GM19099 (cell line): Measurements from ENCODE around the gene PEF1.
A peak's percentile ranks its signal among the peaks of the same experiment; 100 is the strongest.

Source experiments
- POLR2A ChIP-seq: IDR thresholded peaks from 3 replicates; pipeline ENCODE4 v1.6.1; 2011; ENCODE audit warnings: low read depth; ENCODE audit not compliant: insufficient read length; ENCODE audit errors: extremely low read depth

The PEF1 gene, protein sequence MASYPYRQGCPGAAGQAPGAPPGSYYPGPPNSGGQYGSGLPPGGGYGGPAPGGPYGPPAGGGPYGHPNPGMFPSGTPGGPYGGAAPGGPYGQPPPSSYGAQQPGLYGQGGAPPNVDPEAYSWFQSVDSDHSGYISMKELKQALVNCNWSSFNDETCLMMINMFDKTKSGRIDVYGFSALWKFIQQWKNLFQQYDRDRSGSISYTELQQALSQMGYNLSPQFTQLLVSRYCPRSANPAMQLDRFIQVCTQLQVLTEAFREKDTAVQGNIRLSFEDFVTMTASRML

DNA sequence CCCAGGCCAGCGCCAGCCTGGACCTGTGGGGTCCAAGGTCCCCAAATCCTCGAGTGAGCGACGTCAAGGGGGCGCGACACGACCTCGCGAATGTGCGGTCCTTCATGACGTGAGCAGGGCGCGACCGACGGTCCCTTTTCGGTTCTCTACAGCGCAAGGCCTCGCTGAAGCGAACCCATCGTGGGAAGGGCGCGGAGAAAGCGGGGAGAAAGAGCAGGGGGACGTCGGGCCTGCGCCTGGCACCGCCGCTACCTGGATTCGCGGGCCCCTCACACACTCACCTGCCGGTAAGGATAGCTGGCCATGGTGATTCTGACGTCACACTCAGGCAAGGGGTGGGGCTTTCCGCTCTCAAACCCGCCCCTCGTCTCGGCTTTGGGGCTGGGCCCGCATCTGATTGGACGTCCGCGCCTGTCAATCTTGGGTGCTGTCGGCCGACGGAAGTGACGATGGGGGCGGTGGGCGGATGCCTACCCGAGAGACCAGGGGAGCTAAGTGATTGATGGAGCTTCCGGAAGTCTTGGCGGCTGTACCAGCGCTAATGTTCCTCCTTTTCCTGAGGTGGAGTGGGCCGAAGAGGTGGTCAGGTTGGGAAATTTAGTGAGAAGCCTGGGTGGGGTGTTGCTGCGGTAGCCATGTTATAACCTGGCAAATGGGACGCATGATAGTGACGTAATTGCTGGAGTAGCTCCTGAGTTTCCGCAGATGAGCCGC lies at the start of gene PEF1:
TSS of gene PEF1 (minus strand) at position 317 of the 714 bp plus-strand sequence. CDS start at position 305, 12 bp downstream.
- TF ChIP-seq POLR2A, result peak; percentile 74

DNA sequence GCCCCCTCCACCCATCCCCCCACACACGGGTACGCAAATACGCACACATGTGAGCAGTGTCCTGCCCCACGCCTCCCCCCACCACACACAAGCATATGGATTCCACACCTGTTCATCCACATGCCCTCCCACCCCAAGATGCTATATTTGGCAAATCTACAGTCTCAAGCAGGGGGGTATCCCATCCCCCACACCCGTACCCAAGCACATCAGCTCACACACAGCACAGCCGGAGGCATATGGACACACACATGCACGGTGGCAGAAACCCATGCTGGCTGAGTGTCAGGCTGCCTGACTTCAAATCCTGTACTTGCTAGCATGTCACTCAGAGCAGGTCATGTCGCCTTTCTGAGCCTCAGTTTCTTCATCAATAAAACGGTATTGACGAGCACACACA lies 48.6 kb upstream of the PEF1 start:
- no peak for TF ChIP-seq POLR2A

DNA sequence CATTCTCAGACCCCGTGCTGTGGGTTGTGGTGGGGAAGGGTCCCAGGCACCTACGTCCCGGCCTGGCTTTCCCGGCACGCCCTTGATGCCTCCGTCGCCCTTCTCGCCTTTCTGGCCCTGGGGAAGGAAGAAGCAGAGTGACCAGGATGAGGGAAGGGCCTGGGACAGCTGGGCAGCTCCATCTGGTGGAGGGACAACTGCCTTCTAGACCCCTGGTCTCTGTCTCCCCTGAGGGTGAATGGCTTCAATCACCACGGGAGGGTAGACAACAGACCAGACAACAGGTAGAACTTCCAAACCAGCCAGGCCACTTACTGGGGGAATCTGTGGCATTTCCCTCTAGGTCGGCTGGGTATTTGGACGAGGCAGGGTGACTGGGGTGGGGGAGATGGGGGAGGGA lies 47.3 kb upstream of the PEF1 start:
- TF ChIP-seq POLR2A, result no peak

DNA sequence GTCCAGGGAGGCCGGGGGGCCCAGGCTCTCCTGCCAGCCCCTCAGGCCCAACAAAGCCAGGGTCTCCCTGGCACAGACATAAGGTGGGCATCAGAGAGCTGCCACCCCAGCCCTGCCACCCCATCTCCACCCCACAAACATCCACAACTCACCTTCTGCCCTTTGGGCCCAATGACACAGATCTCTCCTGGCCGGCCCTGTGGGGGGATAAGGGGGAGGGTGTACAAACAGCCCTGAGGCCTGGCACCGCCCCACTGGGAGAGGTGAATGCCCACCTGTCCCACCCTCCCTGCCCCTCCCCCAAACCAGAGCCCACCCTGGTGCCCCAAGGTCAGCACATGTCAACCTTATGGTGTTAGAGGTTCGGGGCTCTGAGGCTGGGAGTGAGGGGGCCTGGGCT lies 46.8 kb upstream of the PEF1 start:
- no peak for TF ChIP-seq POLR2A

DNA sequence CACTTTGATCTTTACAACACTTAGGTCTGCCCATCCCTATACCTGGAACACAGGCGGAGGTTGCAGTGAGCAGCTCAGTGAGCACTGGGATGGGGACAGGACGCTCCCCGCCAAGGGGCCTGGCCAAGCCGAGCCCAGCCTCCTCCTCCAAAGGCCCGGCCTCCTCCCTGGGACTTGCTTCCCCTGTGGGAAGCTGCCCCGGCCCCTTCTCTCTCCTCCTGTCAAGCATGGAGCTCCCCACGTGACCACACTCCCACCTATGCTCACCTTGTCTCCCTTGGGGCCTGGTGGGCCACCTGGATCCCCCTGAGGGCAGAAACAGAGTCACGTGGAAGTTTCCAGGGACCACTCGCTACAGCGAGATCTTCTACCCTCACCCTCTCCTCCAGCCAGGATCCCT lies 46.2 kb upstream of the PEF1 start:
- TF ChIP-seq POLR2A, result no peak

DNA sequence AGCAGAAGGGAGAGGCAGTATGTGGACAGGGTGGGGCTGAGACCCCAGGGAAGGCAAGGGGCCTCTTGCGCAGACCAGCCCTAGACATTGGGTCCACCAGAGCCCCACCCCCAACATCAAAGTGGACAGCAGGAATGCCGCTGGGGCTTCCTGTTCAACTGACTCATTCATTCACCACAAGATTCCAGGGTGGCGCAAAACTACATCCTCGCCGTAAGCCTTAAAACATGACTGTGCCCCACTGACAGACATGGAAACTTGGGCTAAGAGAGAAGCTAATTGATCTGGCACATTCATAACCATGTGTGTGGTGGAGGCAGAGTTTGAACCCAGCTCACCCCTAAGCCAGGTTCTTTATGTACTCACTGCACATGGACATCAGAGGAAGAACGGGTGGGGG lies 45.2 kb upstream of the PEF1 start:
- TF ChIP-seq POLR2A, result no peak

DNA sequence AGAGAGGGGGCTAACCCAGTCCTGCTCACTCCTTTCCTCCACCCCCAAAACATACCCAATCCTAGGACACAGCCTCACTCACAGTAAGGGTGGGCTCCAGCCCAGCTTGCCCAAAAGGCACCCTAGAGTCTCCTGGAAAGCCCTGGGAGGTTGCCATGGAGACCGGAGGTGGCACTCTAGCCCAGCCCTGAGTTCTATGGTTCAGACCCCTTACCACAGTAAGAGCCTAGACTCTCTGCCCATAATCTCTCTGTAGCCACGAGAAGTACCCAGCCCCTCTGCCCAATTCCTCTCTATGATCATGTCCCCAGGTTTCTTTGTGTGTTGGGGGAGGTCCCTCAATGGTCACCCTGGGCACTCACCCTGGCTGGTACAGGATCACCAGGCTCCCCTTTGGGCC lies 44.7 kb upstream of the PEF1 start:
- no peak for TF ChIP-seq POLR2A

DNA sequence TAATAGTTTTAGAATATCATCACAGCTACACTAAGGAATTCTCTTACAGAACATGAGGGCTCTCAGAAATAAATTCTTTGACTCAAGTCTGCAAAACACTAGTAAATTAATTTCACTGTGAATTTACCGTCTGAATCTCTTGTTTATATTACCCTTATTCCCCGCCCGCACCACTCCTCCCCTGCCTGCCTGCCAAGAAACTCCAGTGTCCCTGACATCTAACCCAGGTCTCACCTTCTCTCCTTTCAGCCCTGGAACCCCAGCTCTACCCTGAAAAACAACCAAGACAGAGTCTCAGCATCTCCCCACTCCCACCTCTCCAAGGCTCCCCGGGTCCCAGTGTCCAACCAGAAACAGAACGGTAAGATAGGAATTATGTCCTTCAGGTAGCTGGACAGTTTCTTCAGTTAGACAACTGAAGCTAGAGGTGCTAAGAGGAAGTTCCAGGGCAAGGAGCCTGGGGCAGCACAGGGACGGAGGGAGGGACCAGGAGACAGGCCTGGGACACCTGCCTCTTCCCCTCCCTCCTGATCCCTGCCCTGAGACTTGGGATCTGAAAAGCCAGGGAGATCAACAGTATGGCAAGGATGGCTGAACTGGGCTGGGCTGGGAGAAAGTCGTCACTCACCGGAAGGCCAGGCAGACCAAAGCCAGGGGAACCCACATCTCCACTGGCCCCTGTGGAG lies 43.7 kb upstream of the PEF1 start:
- TF ChIP-seq POLR2A, result no peak

DNA sequence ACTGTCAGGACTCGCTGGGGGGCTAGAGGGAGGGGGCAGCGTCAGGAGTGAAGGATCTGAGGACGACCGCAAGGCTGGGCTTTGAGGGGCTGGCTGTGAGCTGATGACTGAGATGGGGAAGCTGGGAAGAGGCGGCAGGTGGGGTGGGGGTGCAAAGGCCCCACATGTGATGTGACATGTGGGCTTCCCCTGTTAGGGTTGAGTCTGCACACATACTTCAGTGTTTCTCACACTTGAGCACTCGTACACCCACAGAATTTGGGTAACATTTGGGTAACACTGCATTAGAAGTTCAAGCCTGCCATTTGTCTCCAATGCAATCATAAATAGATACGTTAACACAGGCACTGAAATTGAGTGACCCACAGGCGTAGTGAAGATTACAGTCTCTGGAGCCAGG lies 42.9 kb upstream of the PEF1 start:
- TF ChIP-seq POLR2A, result no peak

DNA sequence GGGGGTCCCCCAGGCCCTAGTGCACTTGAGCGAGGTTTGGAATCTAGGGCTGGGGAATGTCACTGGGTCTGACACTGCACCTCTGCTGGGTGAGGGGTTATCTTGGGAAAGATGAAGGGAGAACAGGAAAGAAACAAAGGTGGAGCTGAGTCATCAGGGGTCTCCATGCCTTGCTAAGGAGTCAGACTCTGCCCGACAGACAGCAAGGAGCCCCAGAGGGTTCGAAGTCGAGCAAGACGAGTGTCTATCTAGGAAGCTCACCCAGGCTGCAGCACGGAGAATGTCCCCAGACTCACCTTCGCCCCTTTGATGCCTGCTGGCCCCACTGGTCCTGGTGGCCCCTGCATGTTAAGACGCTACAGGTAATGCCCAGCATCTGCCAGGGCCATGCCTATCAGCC lies 41.1 kb upstream of the PEF1 start:
- no peak for TF ChIP-seq POLR2A

DNA sequence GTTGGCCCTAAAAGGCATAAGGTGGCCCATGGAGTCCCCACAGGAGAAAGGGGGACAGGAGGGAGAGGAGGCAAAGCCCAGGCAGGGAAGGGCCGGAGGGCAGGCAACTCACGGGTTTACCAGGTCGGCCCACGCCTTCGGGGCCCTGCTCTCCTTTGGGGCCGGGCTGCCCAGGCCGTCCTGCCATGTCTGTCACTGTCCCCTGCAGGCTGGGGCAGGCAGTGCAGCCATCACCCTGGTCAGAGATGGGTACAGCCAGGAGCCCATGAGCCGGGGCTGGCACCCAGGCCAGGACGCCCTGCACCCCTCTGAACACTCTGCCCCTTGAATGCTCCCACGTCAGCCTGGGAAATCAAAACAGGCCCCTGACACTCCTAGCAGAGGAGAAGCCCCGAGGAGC lies 39.3 kb upstream of the PEF1 start:
- no peak for TF ChIP-seq POLR2A

DNA sequence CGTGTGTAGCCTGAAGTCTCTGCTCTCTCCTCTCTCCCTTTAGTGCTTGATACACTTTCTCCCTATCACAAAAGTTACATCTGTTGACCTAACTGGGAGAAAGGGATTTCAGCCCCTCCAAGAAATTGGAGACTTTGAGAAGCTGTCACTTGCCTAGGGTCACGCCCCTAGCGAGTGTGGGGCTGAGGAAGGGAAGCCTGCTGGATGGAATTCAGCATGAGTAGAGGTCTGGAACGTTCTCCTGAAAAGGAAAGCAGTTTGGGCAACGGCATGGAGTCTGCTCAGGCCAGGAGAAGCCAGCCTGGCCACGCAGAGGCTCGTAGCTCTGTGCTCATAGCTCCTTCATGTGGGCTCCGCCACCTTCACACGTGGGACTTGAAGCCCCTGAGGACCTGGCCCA lies 36.7 kb upstream of the PEF1 start:
- no peak for TF ChIP-seq POLR2A

DNA sequence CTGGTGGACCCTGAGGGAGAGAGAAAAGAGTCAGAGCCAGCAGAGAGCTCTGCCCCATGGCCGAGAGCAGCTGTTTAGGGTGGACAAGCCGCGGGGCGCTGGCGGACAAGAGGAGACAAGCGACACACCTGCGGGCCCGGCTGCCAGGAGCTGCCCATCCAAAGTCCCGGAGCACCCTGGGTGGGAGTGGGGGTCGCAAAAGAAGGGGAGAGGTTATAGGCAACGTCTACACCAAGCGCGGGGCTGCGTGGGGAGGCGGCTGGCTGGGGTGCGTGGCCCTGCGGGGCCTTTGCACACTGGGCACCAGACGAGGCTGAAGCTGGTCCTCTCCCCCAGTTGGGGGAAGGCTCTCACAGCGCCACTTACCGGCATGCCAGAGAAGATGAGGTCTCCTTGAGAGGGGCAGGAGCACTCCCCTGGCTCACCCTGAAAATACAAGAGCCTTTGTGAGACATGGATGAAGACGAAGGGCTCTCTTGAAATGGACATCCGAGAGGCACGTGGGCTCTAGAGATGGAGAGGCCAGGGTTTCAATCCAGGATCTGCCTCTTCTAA lies 35.1 kb upstream of the PEF1 start:
- TF ChIP-seq POLR2A, result no peak

DNA sequence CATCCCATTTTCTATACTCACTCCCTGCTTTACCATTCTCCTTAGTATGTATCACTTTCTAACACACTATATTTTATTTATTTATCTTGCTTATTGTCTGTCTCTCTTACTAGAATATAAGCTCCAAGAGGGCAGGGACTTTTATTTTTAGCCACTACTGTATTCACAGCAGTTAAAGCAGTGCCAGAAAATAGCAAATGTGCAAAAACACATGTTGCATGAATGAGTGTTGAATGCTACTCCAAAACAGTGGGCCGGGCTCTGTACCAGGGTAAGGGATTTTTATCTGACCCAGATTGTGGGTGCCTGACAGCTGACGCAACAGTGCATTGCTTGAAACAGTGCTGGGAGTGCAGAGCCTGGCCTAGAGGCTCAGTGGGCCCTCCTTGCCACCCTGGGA lies 34.4 kb upstream of the PEF1 start:
- TF ChIP-seq POLR2A, result no peak

DNA sequence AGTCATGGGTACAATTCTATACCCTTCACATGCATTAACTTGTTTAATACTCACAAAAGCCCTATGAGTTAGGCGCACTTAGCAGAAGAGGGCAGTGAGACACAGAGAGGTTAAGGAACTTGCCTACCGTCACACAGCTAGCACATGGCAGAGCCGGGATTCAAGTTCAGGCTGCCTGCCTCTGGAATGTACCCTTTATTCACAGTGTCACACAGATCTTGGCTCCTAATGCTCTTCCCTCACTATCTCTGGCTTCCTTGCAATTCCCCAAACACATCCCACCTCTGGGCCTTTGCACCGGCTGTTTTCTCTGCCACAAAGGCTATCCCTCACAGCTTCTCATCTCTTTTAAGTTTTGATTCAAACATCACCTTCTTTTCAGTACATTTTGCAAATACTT lies 34.0 kb upstream of the PEF1 start:
- TF ChIP-seq POLR2A, result no peak

DNA sequence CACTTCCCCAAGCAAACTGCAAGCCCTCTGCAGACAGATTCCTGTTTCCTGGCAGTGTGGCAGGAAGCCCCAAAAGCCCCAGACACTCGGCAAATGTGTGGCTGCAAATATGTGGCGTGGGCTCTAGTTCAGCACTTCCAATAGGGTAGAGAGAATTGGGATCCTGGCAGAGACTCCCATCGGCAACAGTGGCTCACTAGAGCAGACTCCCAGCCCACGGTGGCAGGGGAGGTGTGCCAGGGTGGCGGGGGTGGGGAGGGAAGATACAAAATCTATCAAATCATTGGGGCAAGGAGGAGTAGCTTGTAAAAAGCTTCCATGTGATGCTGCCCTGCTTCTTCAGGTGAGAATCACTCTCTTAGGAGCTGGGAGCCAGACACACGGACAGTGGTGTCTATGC lies 33.3 kb upstream of the PEF1 start:
- TF ChIP-seq POLR2A, result no peak
